Neuron (in vitro differentiated cells): ENCODE measurements around the gene PCGF5.
A peak's percentile ranks its signal among the peaks of the same experiment; 100 is the strongest.
"Not testable (repeated sequence)": the region's sequence is repeated elsewhere in the genome, so short reads cannot be mapped to it uniquely, and the experiment has no call there.

Experiments
- H2AFZ ChIP-seq: one replicate; pipeline ENCODE4 v1.6.1; 2013; ENCODE audit warnings: low read depth, mild to moderate bottlenecking, inconsistent platforms, low read length, moderate library complexity
- H3K27me3 ChIP-seq: one replicate; pipeline ENCODE4 v1.6.1; 2013; ENCODE audit warnings: low read length; ENCODE audit not compliant: insufficient read depth
- H3K36me3 ChIP-seq: one replicate; pipeline ENCODE4 v1.6.1; 2013; ENCODE audit warnings: low read length; ENCODE audit not compliant: insufficient read depth
- H3K4me1 ChIP-seq: one replicate; pipeline ENCODE4 v1.6.1; 2013; ENCODE audit warnings: low read length; ENCODE audit not compliant: insufficient read depth
- H3K4me3 ChIP-seq: 2 replicates; pipeline ENCODE4 v1.5.1; 2013; ENCODE audit warnings: mild to moderate bottlenecking, low read length, moderate library complexity
- H3K9me3 ChIP-seq: one replicate; pipeline ENCODE4 v1.6.1; 2013; ENCODE audit warnings: low read length

PCGF5 gene

GRCh38 chr10:91220194-91220953 lies at the start of gene PCGF5:
Gene PCGF5 (plus strand): TSS chr10:91220663. CDS start chr10:91222872, 2,209 bp downstream.
- peaks cover 10% of the 10 kb centered on the region for H3K36me3 ChIP-seq
- H3K4me1 ChIP-seq = peaks cover 30% of the 10 kb centered on the region
- no peaks in the 10 kb centered on the region for H3K9me3 ChIP-seq
- H3K4me3 ChIP-seq = peak within 1 kb of the TSS; percentile 87
- H2AFZ ChIP-seq = peak within 1 kb of the TSS; percentile 85
- no peaks in the 10 kb centered on the region for H3K27me3 ChIP-seq

GRCh38 chr10:91171485-91171884 lies 49.0 kb upstream of the PCGF5 start:
- Histone ChIP-seq H2AFZ (no peak overlapping the region), H3K27me3 (no peaks in the 10 kb centered on the region), H3K4me1 (no peaks in the 10 kb centered on the region), H3K9me3 (peaks cover 7% of the 10 kb centered on the region), H3K4me3 (no peak overlapping the region), H3K36me3 (no peaks in the 10 kb centered on the region)

- no peak overlapping the region for H3K4me3 ChIP-seq
- H2AFZ ChIP-seq = no peak overlapping the region
- H3K9me3 ChIP-seq = peaks cover 7% of the 10 kb centered on the region
- no peaks in the 10 kb centered on the region for H3K36me3 ChIP-seq
- H3K27me3 ChIP-seq = no peaks in the 10 kb centered on the region
- no peaks in the 10 kb centered on the region for H3K4me1 ChIP-seq
Observed at GRCh38 chr10:91172348-91172747, 48.1 kb upstream of the PCGF5 start.

GRCh38 chr10:91185239-91185875 lies 35.1 kb upstream of the PCGF5 start:
- H3K36me3 ChIP-seq = no peaks in the 10 kb centered on the region
- peaks cover 7% of the 10 kb centered on the region for H3K9me3 ChIP-seq
- H3K4me1 ChIP-seq = no peaks in the 10 kb centered on the region
- H2AFZ ChIP-seq = no peak overlapping the region
- no peak overlapping the region for H3K4me3 ChIP-seq
- H3K27me3 ChIP-seq = no peaks in the 10 kb centered on the region

GRCh38 chr10:91187156-91187555 lies 33.3 kb upstream of the PCGF5 start:
- Histone ChIP-seq H3K9me3 (peaks cover 7% of the 10 kb centered on the region), H2AFZ (no peak overlapping the region), H3K36me3 (no peaks in the 10 kb centered on the region), H3K4me3 (no peak overlapping the region), H3K4me1 (no peaks in the 10 kb centered on the region), H3K27me3 (no peaks in the 10 kb centered on the region)

GRCh38 chr10:91188010-91188409 lies 32.5 kb upstream of the PCGF5 start:
- H3K4me3 ChIP-seq, H3K4me1 ChIP-seq, H2AFZ ChIP-seq, H3K36me3 ChIP-seq, H3K9me3 ChIP-seq, H3K27me3 ChIP-seq: not testable (repeated sequence)

GRCh38 chr10:91188889-91189288 lies 31.6 kb upstream of the PCGF5 start:
- no peaks in the 10 kb centered on the region for H3K4me1 ChIP-seq
- H3K4me3 ChIP-seq = no peak overlapping the region
- no peaks in the 10 kb centered on the region for H3K36me3 ChIP-seq
- H3K9me3 ChIP-seq = peaks cover 8% of the 10 kb centered on the region
- no peak overlapping the region for H2AFZ ChIP-seq
- H3K27me3 ChIP-seq = no peaks in the 10 kb centered on the region

- Histone ChIP-seq H3K4me3 (no peak overlapping the region), H3K36me3 (no peaks in the 10 kb centered on the region), H3K4me1 (no peaks in the 10 kb centered on the region), H3K27me3 (no peaks in the 10 kb centered on the region), H3K9me3 (peaks cover 10% of the 10 kb centered on the region), H2AFZ (no peak overlapping the region)
Observed at GRCh38 chr10:91190388-91190870, 30.0 kb upstream of the PCGF5 start.

GRCh38 chr10:91190876-91191583 lies 29.4 kb upstream of the PCGF5 start:
- Histone ChIP-seq H3K36me3 (no peaks in the 10 kb centered on the region), H3K4me1 (no peaks in the 10 kb centered on the region), H3K9me3 (peaks cover 10% of the 10 kb centered on the region), H2AFZ (no peak overlapping the region), H3K4me3 (no peak overlapping the region), H3K27me3 (no peaks in the 10 kb centered on the region)

- Histone ChIP-seq H3K4me3 (no peak overlapping the region), H3K9me3 (peaks cover 10% of the 10 kb centered on the region)
Observed at GRCh38 chr10:91191584-91191919, 28.9 kb upstream of the PCGF5 start.

GRCh38 chr10:91194497-91195179 lies 25.8 kb upstream of the PCGF5 start:
- no peak overlapping the region for H2AFZ ChIP-seq
- peaks cover 6% of the 10 kb centered on the region for H3K9me3 ChIP-seq
- peaks cover 7% of the 10 kb centered on the region for H3K4me1 ChIP-seq
- no peaks in the 10 kb centered on the region for H3K36me3 ChIP-seq
- no peak overlapping the region for H3K4me3 ChIP-seq
- H3K27me3 ChIP-seq = no peaks in the 10 kb centered on the region

More at GRCh38 chr10:91191584-91191919, 28.9 kb upstream of the PCGF5 start:
- H3K27me3 ChIP-seq = no peaks in the 10 kb centered on the region
- H3K4me1 ChIP-seq = no peaks in the 10 kb centered on the region
- no peak overlapping the region for H2AFZ ChIP-seq
- no peaks in the 10 kb centered on the region for H3K36me3 ChIP-seq

GRCh38 chr10:91196268-91197048 lies 24.0 kb upstream of the PCGF5 start:
- Histone ChIP-seq H3K9me3 (peaks cover 6% of the 10 kb centered on the region), H3K27me3 (no peaks in the 10 kb centered on the region), H3K36me3 (no peaks in the 10 kb centered on the region), H3K4me1 (peaks cover 7% of the 10 kb centered on the region), H3K4me3 (peak overlapping the region; percentile 12), H2AFZ (no peak overlapping the region)
